ENCODE data around the gene TOX2.

DNA sequence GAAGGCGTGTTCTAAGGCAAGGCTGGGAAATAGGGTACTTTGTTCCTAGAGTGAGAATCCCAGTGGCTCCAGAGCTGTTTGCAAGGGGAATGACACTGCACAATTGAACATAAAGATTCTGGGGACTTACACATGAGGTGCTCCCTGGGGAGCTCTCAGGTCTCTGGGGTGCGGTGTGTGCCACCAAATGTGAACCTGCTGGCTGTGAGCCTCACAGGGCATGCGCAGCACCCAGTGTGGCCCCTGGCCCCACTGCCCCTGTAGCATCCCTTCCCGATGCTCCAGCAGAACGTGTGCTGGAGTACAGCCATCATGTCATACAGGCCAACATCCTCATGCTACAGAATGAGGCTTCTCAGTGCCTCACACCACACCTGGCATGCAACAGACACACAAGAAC, 68.2 kb downstream of the TOX2 start:
- TF ChIP-seq EZH2 (IDR thresholded peaks at IDR 0.05; ENCODE audit: borderline replicate concordance, low read length), result no peak
- TF ChIP-seq, protein P1, sequence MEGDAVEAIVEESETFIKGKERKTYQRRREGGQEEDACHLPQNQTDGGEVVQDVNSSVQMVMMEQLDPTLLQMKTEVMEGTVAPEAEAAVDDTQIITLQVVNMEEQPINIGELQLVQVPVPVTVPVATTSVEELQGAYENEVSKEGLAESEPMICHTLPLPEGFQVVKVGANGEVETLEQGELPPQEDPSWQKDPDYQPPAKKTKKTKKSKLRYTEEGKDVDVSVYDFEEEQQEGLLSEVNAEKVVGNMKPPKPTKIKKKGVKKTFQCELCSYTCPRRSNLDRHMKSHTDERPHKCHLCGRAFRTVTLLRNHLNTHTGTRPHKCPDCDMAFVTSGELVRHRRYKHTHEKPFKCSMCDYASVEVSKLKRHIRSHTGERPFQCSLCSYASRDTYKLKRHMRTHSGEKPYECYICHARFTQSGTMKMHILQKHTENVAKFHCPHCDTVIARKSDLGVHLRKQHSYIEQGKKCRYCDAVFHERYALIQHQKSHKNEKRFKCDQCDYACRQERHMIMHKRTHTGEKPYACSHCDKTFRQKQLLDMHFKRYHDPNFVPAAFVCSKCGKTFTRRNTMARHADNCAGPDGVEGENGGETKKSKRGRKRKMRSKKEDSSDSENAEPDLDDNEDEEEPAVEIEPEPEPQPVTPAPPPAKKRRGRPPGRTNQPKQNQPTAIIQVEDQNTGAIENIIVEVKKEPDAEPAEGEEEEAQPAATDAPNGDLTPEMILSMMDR (conservative IDR thresholded peaks at IDR 0.05 in 1 of 2, IDR thresholded peaks at IDR 0.05 in 1 of 2; ENCODE audit: extremely low read depth in 1 of 2, insufficient read depth in 1 of 2, low read depth in 1 of 2, low read length in 2 of 2), result no peak

All from mammary epithelial cell (primary cell).